Right lobe of liver (tissue), 6 donors: ENCODE data around the gene PDE4B. TPM values are rescaled to one million over a fixed set of nuclear protein-coding genes. Genes with fewer than 3 reads are reported as not detected.

ENCODE experiments used
- ATAC-seq, 4 donors: fragments of 200-7000 bp; cut with Tn5 transposase; one replicate each; pipeline ENCODE4 v1.9.1; 2020; ENCODE audit warnings: mild to moderate bottlenecking in 4 of 4, moderate library complexity in 4 of 4
- DNase-seq, 3 donors: peaks; one replicate each; pipeline ENCODE4 v3.0.0-alpha.2; 2020
- H3K27ac ChIP-seq, 3 donors: fragments of 200-600 bp; one replicate each; pipeline ENCODE4 v1.8.0; 2022
- H3K27me3 ChIP-seq, 2 donors: fragments of 200-600 bp; one replicate each; pipeline ENCODE4 v1.8.0; 2022
- H3K36me3 ChIP-seq, 4 donors: fragments of 200-600 bp; sonication (generic) in 1 of 4; one replicate each; pipeline versions ENCODE4 v1.5.1 to v1.8.0; 2017 to 2022; ENCODE audit warnings: control low read depth in 1 of 4
- H3K4me1 ChIP-seq, 4 donors: fragments of 200-600 bp; sonication (generic) in 1 of 4; one replicate each; pipeline versions ENCODE4 v1.5.1 to v1.8.0; 2017 to 2022; ENCODE audit warnings: control low read depth in 1 of 4
- H3K4me3 ChIP-seq, 3 donors: fragments of 200-600 bp; one replicate each; pipeline ENCODE4 v1.8.0; 2022
- H3K9me3 ChIP-seq, 4 donors: fragments of 200-600 bp; sonication (generic) in 1 of 4; one replicate each; pipeline versions ENCODE4 v1.5.1 to v1.8.0; 2017 to 2022; ENCODE audit warnings: control low read depth in 1 of 4
- CTCF ChIP-seq, 4 donors: fragments of 200-600 bp in 3 of 4; fragments of 450-650 bp in 1 of 4; IDR thresholded peaks; one replicate each; pipeline versions ENCODE4 v1.5.1 to v1.8.0; 2016 to 2022; ENCODE audit warnings: antibody characterized with exemption in 4 of 4, mild to moderate bottlenecking in 2 of 4
- POLR2A ChIP-seq: fragments of 450-650 bp; IDR thresholded peaks from one replicate; pipeline ENCODE4 v1.6.1; 2017; ENCODE audit warnings: antibody characterized with exemption, mild to moderate bottlenecking
- WGBS: methylation state at CpG from one replicate; pipeline ENCODE4 v1.1.6; 2018; ENCODE audit warnings: low coverage, low lambda C conversion rate; ENCODE audit not compliant: insufficient coverage; ENCODE audit errors: missing lambda C conversion rate; 5-methylcytosine and 5-hydroxymethylcytosine counted together
- intact Hi-C, 2 donors: fragments of 100-400 bp; cut with DNase I; formaldehyde crosslinking; loops; one replicate each; pipeline versions ENCODE4 v1.11.2 to v1.14.1; 2022
- total RNA-seq, 6 experiments: library from RNA; depleted of rRNA in 2 of 6; stranded (reverse); fragments of >200 nt in 2 of 6; fragmentation: NEBNext Ultra II Directional in 3 of 6; extraction: Animal tissue kit (Norgen Biotek cat#: 25700) in 3 of 6; gene quantifications; one replicate each; pipeline versions ENCODE4 v1.1.0 to v1.2.4, GENCODE V29; 2016 to 2023
- donor health status: DM: no; HTN: yes; CAD: no.
- donor health status: DM: no; HTN: no; CAD: no.
- donor health status: DM: no; HTN: no; CAD: no.
- donor health status: DM: no; HTN: yes; CAD: no.
- donor health status: DM: no; HTN: yes; CAD: no.

PDE4B gene
- total RNA-seq, 6 experiments from 2014 or later: 1.4 to 6.4 (median 2.4) TPM

DNA sequence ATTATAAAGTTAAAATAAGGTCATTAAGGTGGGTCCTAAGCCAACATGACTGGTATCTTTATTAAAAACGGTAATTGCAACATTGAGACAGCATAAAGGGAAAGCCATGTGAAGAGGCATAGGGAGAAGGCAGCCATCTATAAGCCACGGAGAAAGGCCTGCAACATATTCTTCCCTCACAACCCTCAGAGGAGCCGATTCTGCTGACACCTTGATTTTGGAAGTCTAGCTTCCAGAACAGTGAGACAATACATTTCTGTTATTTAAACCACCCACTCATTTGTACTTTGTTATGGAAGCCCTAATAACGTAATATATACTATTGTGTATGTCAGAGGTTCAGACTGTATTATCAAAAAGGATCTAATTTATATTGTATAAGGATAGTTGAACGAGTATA, 190.8 kb downstream of the PDE4B start:
- no peaks in the 10 kb centered on the region for H3K36me3 ChIP-seq
- WGBS: 57% methylated on average over 5 of the region's 5 CpGs
- TF ChIP-seq CTCF (IDR thresholded peaks at IDR 0.05) (no peak), POLR2A (no peak)
- H3K27me3 ChIP-seq: no peaks in the 10 kb centered on the region
- H3K27ac ChIP-seq: no peak overlapping the region
- no peak overlapping the region for H3K4me3 ChIP-seq
- no peaks in the 10 kb centered on the region for H3K4me1 ChIP-seq
- intact Hi-C loops: no loop called here
- no peak for ATAC-seq
- no peak for DNase-seq
- no peaks in the 10 kb centered on the region for H3K9me3 ChIP-seq

- TF ChIP-seq POLR2A (no peak), CTCF (IDR thresholded peaks at IDR 0.05) (no peak)
- H3K4me1 ChIP-seq: no peaks in the 10 kb centered on the region
- 53% methylated on average over 1 of the region's 1 CpG for WGBS
Observed at GRCh38 chr1:65985393-65986066, 192.8 kb downstream of the PDE4B start.

GRCh38 chr1:65986146-65986545, 193.5 kb downstream of the PDE4B start:
- Histone ChIP-seq H3K9me3 (no peaks in the 10 kb centered on the region), H3K27me3 (no peaks in the 10 kb centered on the region), H3K4me3 (no peak overlapping the region), H3K27ac (no peak overlapping the region), H3K4me1 (no peaks in the 10 kb centered on the region), H3K36me3 (no peaks in the 10 kb centered on the region)
- intact Hi-C loops: no loop called here
- TF ChIP-seq POLR2A: no peak
- TF ChIP-seq CTCF (IDR thresholded peaks at IDR 0.05): no peak
- ATAC-seq (no peak), DNase-seq (no peak)
- WGBS: 43% methylated on average over 1 of the region's 1 CpG

More at GRCh38 chr1:65985393-65986066, 192.8 kb downstream of the PDE4B start:
- no peak overlapping the region for H3K27ac ChIP-seq
- no peak overlapping the region for H3K4me3 ChIP-seq
- H3K27me3 ChIP-seq: no peaks in the 10 kb centered on the region
- H3K36me3 ChIP-seq: no peaks in the 10 kb centered on the region
- DNase-seq (no peak), ATAC-seq (no peak)
- intact Hi-C loops: no loop called here
- no peaks in the 10 kb centered on the region for H3K9me3 ChIP-seq

- no peaks in the 10 kb centered on the region for H3K27me3 ChIP-seq
- intact Hi-C loops: no loop called here
- no peaks in the 10 kb centered on the region for H3K36me3 ChIP-seq
- TF ChIP-seq POLR2A (no peak), CTCF (IDR thresholded peaks at IDR 0.05) (no peak)
- H3K27ac ChIP-seq: no peak overlapping the region
- 61% methylated on average over 1 of the region's 1 CpG for WGBS
- ATAC-seq (no peak), DNase-seq (no peak)
- no peaks in the 10 kb centered on the region for H3K4me1 ChIP-seq
- no peaks in the 10 kb centered on the region for H3K9me3 ChIP-seq
- no peak overlapping the region for H3K4me3 ChIP-seq
Observed at GRCh38 chr1:65990161-65990560, 197.5 kb downstream of the PDE4B start.
